Activated CD8-positive, alpha-beta memory T cell treated with anti-CD3 and anti-CD28 coated beads, Interleukin-2, amount 50 U/mL, for 1 hour (primary cell): ENCODE measurements around the gene ZNF672.

Source experiments
- DNase-seq: peaks from one replicate; pipeline ENCODE4 v3.0.0-alpha.2; 2020; ENCODE audit errors: extremely low read depth

Gene ZNF672

GRCh38 chr1:248834343-248834940 is 3.6 kb upstream of the ZNF672 start:
- no peak for DNase-seq

- DNase-seq, result no peak
Observed at GRCh38 chr1:248837045-248837780, 811 bp upstream of the ZNF672 start.

GRCh38 chr1:248838357-248839167 is 538 bp downstream of the ZNF672 start:
- peak; percentile 60 for DNase-seq

GRCh38 chr1:248839168-248839555 is 1.1 kb downstream of the ZNF672 start:
- no peak for DNase-seq

GRCh38 chr1:248840946-248841345 is 2.9 kb downstream of the ZNF672 start:
- DNase-seq, result no peak

GRCh38 chr1:248841702-248842395 is 3.8 kb downstream of the ZNF672 start:
- no peak for DNase-seq

GRCh38 chr1:248842781-248843331 is 4.8 kb downstream of the ZNF672 start:
- DNase-seq, result no peak

- DNase-seq, result no peak
Observed at GRCh38 chr1:248843687-248844086, 5.7 kb downstream of the ZNF672 start.

GRCh38 chr1:248844526-248844925 is 6.5 kb downstream of the ZNF672 start:
- DNase-seq, result no peak

- DNase-seq, result no peak
Observed at GRCh38 chr1:248847181-248847955, 9.3 kb downstream of the ZNF672 start.

- DNase-seq, result no peak
Observed at GRCh38 chr1:248847956-248848561, 10.0 kb downstream of the ZNF672 start.

- no peak for DNase-seq
Observed at GRCh38 chr1:248848602-248849001, 10.6 kb downstream of the ZNF672 start.

GRCh38 chr1:248849152-248849551 is 11.1 kb downstream of the ZNF672 start:
- no peak for DNase-seq

GRCh38 chr1:248849637-248850036 is 11.6 kb downstream of the ZNF672 start:
- no peak for DNase-seq

- no peak for DNase-seq
Observed at GRCh38 chr1:248850124-248850523, 12.1 kb downstream of the ZNF672 start.

- no peak for DNase-seq
Observed at GRCh38 chr1:248850536-248851251, 12.7 kb downstream of the ZNF672 start.

- DNase-seq, result no peak
Observed at GRCh38 chr1:248851390-248851789, 13.4 kb downstream of the ZNF672 start.

- no peak for DNase-seq
Observed at GRCh38 chr1:248852481-248853405, 14.7 kb downstream of the ZNF672 start.
